ENCODE data around the gene MARCHF11. TPM values are rescaled to one million over a fixed set of nuclear protein-coding genes. Genes with fewer than 3 reads are reported as not detected.

MARCHF11 gene
- total and polyA plus RNA-seq, 2 donors (not counting 1 experiment from before 2014, with no cell fraction given): not detected

DNA sequence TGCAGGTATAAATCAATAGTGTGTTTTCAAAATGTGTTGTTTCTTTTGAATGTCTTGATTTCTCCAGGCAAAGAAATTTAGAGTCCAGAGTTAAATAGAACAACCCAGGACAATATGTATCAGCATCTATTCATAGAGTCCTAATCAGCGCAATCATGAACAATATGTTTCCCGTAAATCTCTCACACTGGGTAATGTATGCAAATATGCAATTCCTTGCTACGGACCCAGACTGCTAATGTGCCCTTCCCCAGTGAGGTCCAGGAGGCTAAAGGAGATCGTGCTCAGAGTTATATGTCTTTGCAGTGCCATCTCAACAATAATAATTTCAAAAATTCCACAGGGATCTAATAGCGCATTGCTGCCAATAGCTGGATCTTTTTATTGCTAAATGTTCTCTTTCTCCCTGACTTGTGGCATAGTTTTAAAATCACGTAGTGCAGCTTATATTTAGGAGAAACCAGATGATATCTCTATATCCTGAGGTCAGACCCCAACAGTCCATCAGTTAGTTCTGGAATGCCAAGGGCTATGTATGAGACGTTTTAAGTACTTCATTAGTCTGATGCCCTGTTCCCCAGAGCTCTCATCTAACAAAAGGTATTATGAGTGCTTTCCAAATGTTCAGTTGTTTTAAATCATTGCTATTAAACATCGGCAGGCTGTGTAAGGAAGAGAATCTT, 145.1 kb downstream of the MARCHF11 start:
- H3K27me3 ChIP-seq (replicated peaks in 1 of 4; ENCODE audit: control extremely low read depth in 1 of 4, control insufficient read depth in 3 of 4, insufficient read depth in 4 of 4, low read length in 3 of 4): no peaks in the 10 kb centered on the region
- H3K27ac ChIP-seq (ENCODE audit: low read length in 2 of 2): no peak overlapping the region
- Mint-ChIP-seq H3K27ac (no peak overlapping the region), H3K9me3 (ENCODE audit: insufficient read depth) (peaks cover 4% of the 10 kb centered on the region), H3K4me1 (no peaks in the 10 kb centered on the region), H3K4me3 (no peak overlapping the region), H3K27me3 (no peaks in the 10 kb centered on the region)
- no peak overlapping the region for H3K9ac ChIP-seq (ENCODE audit: low read length)
- H3K4me1 ChIP-seq (ENCODE audit: control insufficient read depth in 2 of 2, insufficient read depth in 2 of 2, low read length in 2 of 2): no peaks in the 10 kb centered on the region
- 88% methylated on average over 5 of the region's 8 CpGs for WGBS (ENCODE audit: insufficient coverage)
- no peaks in the 10 kb centered on the region for H4K20me1 ChIP-seq (ENCODE audit: control insufficient read depth, insufficient read depth, low read length, poor library complexity, severe bottlenecking)
- no peak for ATAC-seq (ENCODE audit: low read depth)
- TF ChIP-seq, protein P1, sequence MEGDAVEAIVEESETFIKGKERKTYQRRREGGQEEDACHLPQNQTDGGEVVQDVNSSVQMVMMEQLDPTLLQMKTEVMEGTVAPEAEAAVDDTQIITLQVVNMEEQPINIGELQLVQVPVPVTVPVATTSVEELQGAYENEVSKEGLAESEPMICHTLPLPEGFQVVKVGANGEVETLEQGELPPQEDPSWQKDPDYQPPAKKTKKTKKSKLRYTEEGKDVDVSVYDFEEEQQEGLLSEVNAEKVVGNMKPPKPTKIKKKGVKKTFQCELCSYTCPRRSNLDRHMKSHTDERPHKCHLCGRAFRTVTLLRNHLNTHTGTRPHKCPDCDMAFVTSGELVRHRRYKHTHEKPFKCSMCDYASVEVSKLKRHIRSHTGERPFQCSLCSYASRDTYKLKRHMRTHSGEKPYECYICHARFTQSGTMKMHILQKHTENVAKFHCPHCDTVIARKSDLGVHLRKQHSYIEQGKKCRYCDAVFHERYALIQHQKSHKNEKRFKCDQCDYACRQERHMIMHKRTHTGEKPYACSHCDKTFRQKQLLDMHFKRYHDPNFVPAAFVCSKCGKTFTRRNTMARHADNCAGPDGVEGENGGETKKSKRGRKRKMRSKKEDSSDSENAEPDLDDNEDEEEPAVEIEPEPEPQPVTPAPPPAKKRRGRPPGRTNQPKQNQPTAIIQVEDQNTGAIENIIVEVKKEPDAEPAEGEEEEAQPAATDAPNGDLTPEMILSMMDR (IDR thresholded peaks at IDR 0.05): no peak
- TF ChIP-seq EZH2 (IDR thresholded peaks at IDR 0.05; ENCODE audit: borderline replicate concordance, insufficient read depth, low read depth, low read length, poor library complexity, severe bottlenecking): no peak
- H3K36me3 ChIP-seq (replicated peaks in 1 of 2; ENCODE audit: control extremely low read depth in 1 of 2, control insufficient read depth in 1 of 2, extremely low read depth in 1 of 2, insufficient read depth in 2 of 2, low read length in 1 of 2): no peaks in the 10 kb centered on the region
- ChIA-PET POLR2A (no interaction called here), CTCF (no interaction called here)
- intact Hi-C loops (cut with micrococcal nuclease): no loop called here
- H3K9me3 ChIP-seq (ENCODE audit: control extremely low read depth in 1 of 3, control insufficient read depth in 2 of 3, insufficient read depth in 1 of 3, low read length in 2 of 3): peaks cover 0 to 3% (median 0%) of the 10 kb centered on the region in 3 donors
- H3K4me3 ChIP-seq (ENCODE audit: control extremely low read depth in 1 of 5, extremely low read depth in 1 of 5, insufficient read depth in 1 of 5, low read depth in 2 of 5, low read length in 4 of 5): no peak overlapping the region
- H2AFZ ChIP-seq (ENCODE audit: insufficient read depth, low read depth, low read length, poor library complexity, severe bottlenecking): no peak overlapping the region
- no peak overlapping the region for H3K4me2 ChIP-seq (replicated peaks; ENCODE audit: low read depth, low read length, poor library complexity, severe bottlenecking)
- H3K79me2 ChIP-seq (ENCODE audit: control insufficient read depth, insufficient read depth, low read length): no peaks in the 10 kb centered on the region
- no peak for DNase-seq

DNA sequence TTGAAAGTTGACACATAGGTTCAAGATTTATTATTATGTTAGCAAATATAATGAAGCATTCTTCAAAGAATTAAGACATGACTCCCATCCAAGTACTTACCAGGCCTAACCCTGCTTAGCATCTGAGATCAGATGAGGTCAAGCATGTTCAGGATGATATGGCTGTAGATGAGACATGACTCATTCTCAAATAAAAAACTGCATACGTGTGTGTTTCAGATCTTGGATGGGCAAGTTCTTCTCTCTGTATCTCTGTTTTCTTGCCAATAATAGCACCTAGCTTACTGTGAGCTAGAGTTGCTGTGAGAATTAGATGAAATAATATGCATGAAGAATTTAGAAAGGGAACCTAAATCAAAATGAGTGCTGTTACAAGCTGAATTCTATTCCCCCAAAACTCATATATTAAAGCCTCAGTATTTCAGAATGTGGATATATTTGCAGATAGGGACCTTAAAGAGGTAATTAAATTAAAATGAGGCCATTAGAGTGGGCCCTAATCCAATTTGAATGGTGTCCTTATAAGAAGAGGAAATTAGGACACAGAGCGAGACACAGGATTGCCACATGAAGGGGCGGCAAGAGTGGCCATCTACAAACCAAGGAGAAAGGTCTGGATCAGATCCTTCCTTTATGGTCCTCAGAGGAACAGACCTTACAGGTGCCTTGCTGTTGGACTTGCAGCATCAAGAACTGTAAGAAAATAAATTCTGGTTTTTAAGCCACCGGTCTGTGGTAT, 146.2 kb downstream of the MARCHF11 start:
- H2AFZ ChIP-seq (ENCODE audit: insufficient read depth, low read depth, low read length, poor library complexity, severe bottlenecking): no peak overlapping the region
- H4K20me1 ChIP-seq (ENCODE audit: control insufficient read depth, insufficient read depth, low read length, poor library complexity, severe bottlenecking): no peaks in the 10 kb centered on the region
- peaks cover 0 to 3% (median 0%) of the 10 kb centered on the region in 3 donors for H3K9me3 ChIP-seq (ENCODE audit: control extremely low read depth in 1 of 3, control insufficient read depth in 2 of 3, insufficient read depth in 1 of 3, low read length in 2 of 3)
- H3K4me1 ChIP-seq (ENCODE audit: control insufficient read depth in 2 of 2, insufficient read depth in 2 of 2, low read length in 2 of 2): no peaks in the 10 kb centered on the region
- intact Hi-C loops (cut with micrococcal nuclease): no loop called here
- TF ChIP-seq, protein P1 (IDR thresholded peaks at IDR 0.05): no peak
- TF ChIP-seq EZH2 (IDR thresholded peaks at IDR 0.05; ENCODE audit: borderline replicate concordance, insufficient read depth, low read depth, low read length, poor library complexity, severe bottlenecking): no peak
- H3K36me3 ChIP-seq (replicated peaks in 1 of 2; ENCODE audit: control extremely low read depth in 1 of 2, control insufficient read depth in 1 of 2, extremely low read depth in 1 of 2, insufficient read depth in 2 of 2, low read length in 1 of 2): no peaks in the 10 kb centered on the region
- H3K4me2 ChIP-seq (replicated peaks; ENCODE audit: low read depth, low read length, poor library complexity, severe bottlenecking): no peak overlapping the region
- Mint-ChIP-seq H3K4me3 (no peak overlapping the region), H3K27ac (no peak overlapping the region), H3K9me3 (ENCODE audit: insufficient read depth) (no peaks in the 10 kb centered on the region), H3K27me3 (no peaks in the 10 kb centered on the region), H3K4me1 (no peaks in the 10 kb centered on the region)
- no peaks in the 10 kb centered on the region for H3K27me3 ChIP-seq (replicated peaks in 1 of 4; ENCODE audit: control extremely low read depth in 1 of 4, control insufficient read depth in 3 of 4, insufficient read depth in 4 of 4, low read length in 3 of 4)
- POLR2A ChIA-PET: no interaction called here
- 87% methylated on average over 3 of the region's 4 CpGs for WGBS (ENCODE audit: insufficient coverage)
- no peak overlapping the region for H3K4me3 ChIP-seq (ENCODE audit: control extremely low read depth in 1 of 5, extremely low read depth in 1 of 5, insufficient read depth in 1 of 5, low read depth in 2 of 5, low read length in 4 of 5)
- no peak overlapping the region for H3K27ac ChIP-seq (ENCODE audit: low read length in 2 of 2)
- DNase-seq: no peak
- CTCF ChIA-PET: no interaction called here
- ATAC-seq (ENCODE audit: low read depth): no peak
- no peak overlapping the region for H3K9ac ChIP-seq (ENCODE audit: low read length)
- H3K79me2 ChIP-seq (ENCODE audit: control insufficient read depth, insufficient read depth, low read length): no peaks in the 10 kb centered on the region
